NB4 (cell line): ENCODE measurements around the gene RETREG1.

ENCODE experiments used
- DNase-seq: peaks from one replicate; pipeline ENCODE4 v3.0.0; 2010; ENCODE audit warnings: low read depth
- H3K4me3 ChIP-seq: one replicate; pipeline ENCODE4 v1.5.1; 2011; ENCODE audit warnings: mild to moderate bottlenecking, low read depth, low read length, moderate library complexity
- CTCF ChIP-seq: IDR thresholded peaks from one replicate; pipeline ENCODE4 v1.5.1; 2012; ENCODE audit warnings: low read depth, low read length
- MAX ChIP-seq: IDR thresholded peaks from 2 replicates; pipeline ENCODE4 v1.6.1; 2011; ENCODE audit warnings: low read depth, low read length
- MYC ChIP-seq: IDR thresholded peaks from 2 replicates; pipeline ENCODE4 v1.6.1; 2011; ENCODE audit warnings: low read depth, low read length
- POLR2A ChIP-seq: IDR thresholded peaks from 2 replicates; pipeline ENCODE4 v1.6.1; 2011; ENCODE audit warnings: mild to moderate bottlenecking; ENCODE audit not compliant: insufficient read length; ENCODE audit errors: extremely low read depth

The RETREG1 gene

GRCh38 chr5:16431490-16431889 is 185.3 kb downstream of the RETREG1 start:
- H3K4me3 ChIP-seq = no peak overlapping the region
- no peak for TF ChIP-seq CTCF
- TF ChIP-seq MAX = no peak
- no peak for TF ChIP-seq POLR2A
- no peak for TF ChIP-seq MYC
- no peak for DNase-seq

GRCh38 chr5:16430349-16431089 is 186.3 kb downstream of the RETREG1 start:
- no peak for DNase-seq
- TF ChIP-seq CTCF (no peak), MAX (no peak), POLR2A (no peak), MYC (no peak)
- no peak overlapping the region for H3K4me3 ChIP-seq

GRCh38 chr5:16428359-16428758 is 188.4 kb downstream of the RETREG1 start:
- H3K4me3 ChIP-seq = no peak overlapping the region
- DNase-seq = no peak
- no peak for TF ChIP-seq POLR2A
- TF ChIP-seq MAX = no peak
- TF ChIP-seq MYC = no peak

- DNase-seq = no peak
- no peak for TF ChIP-seq POLR2A
- TF ChIP-seq MYC = no peak
- TF ChIP-seq CTCF = no peak
- TF ChIP-seq MAX = no peak
- H3K4me3 ChIP-seq = no peak overlapping the region
Observed at GRCh38 chr5:16427587-16427986, 189.2 kb downstream of the RETREG1 start.
